Measurements from ENCODE around the gene SFXN5. TPM values are rescaled to one million over a fixed set of nuclear protein-coding genes. Genes with fewer than 3 reads are reported as not detected.
A peak's percentile ranks its signal among the peaks of the same experiment; 100 is the strongest.

SFXN5 gene
- total and polyA plus RNA-seq, 2 donors: 9.2 to 11.8 TPM

GRCh38 chr2:72931280-72931910 lies 140.1 kb downstream of the SFXN5 start:
- no peak for DNase-seq (ENCODE audit: extremely low spot score)
- WGBS: 93% methylated on average over 14 of the region's 14 CpGs
- no peak overlapping the region for H3K27ac ChIP-seq (ENCODE audit: low read depth)

GRCh38 chr2:72929010-72929409 lies 142.5 kb downstream of the SFXN5 start:
- no peaks in the 10 kb centered on the region for H3K4me1 ChIP-seq (ENCODE audit: insufficient read depth)
- WGBS: 82% methylated on average over 1 of the region's 1 CpG
- H3K4me3 ChIP-seq (ENCODE audit: low read depth, low read length): no peak overlapping the region
- DNase-seq (ENCODE audit: extremely low spot score): no peak
- no peaks in the 10 kb centered on the region for H3K36me3 ChIP-seq (ENCODE audit: insufficient read depth)
- H3K27ac ChIP-seq (ENCODE audit: low read depth): no peak overlapping the region

More at GRCh38 chr2:72931280-72931910, 140.1 kb downstream of the SFXN5 start:
- H3K4me3 ChIP-seq (ENCODE audit: low read depth, low read length): no peak overlapping the region
- H3K36me3 ChIP-seq (ENCODE audit: insufficient read depth): no peaks in the 10 kb centered on the region
- H3K4me1 ChIP-seq (ENCODE audit: insufficient read depth): no peaks in the 10 kb centered on the region

- H3K36me3 ChIP-seq (ENCODE audit: insufficient read depth): no peaks in the 10 kb centered on the region
- no peak overlapping the region for H3K27ac ChIP-seq (ENCODE audit: low read depth)
- no peaks in the 10 kb centered on the region for H3K4me1 ChIP-seq (ENCODE audit: insufficient read depth)
- 79% methylated on average over 8 of the region's 8 CpGs for WGBS
- no peak for DNase-seq (ENCODE audit: extremely low spot score)
- H3K4me3 ChIP-seq (ENCODE audit: low read depth, low read length): no peak overlapping the region
These were observed 143.6 kb downstream of the SFXN5 start for GRCh38 chr2:72927619-72928550.

GRCh38 chr2:72926811-72927465 lies 144.6 kb downstream of the SFXN5 start:
- Histone ChIP-seq H3K27ac (ENCODE audit: low read depth) (no peak overlapping the region), H3K4me1 (ENCODE audit: insufficient read depth) (no peaks in the 10 kb centered on the region), H3K4me3 (ENCODE audit: low read depth, low read length) (no peak overlapping the region), H3K36me3 (ENCODE audit: insufficient read depth) (no peaks in the 10 kb centered on the region)
- WGBS: 53% methylated on average over 6 of the region's 6 CpGs
- no peak for DNase-seq (ENCODE audit: extremely low spot score)

- H3K36me3 ChIP-seq (ENCODE audit: insufficient read depth): no peaks in the 10 kb centered on the region
- no peak for DNase-seq (ENCODE audit: extremely low spot score)
- H3K4me1 ChIP-seq (ENCODE audit: insufficient read depth): no peaks in the 10 kb centered on the region
- 11% methylated on average over 4 of the region's 4 CpGs for WGBS
- no peak overlapping the region for H3K27ac ChIP-seq (ENCODE audit: low read depth)
- H3K4me3 ChIP-seq (ENCODE audit: low read depth, low read length): no peak overlapping the region
These were observed 145.1 kb downstream of the SFXN5 start for GRCh38 chr2:72926368-72926767.

- H3K36me3 ChIP-seq (ENCODE audit: insufficient read depth): no peaks in the 10 kb centered on the region
- no peak overlapping the region for H3K27ac ChIP-seq (ENCODE audit: low read depth)
- no peak overlapping the region for H3K4me3 ChIP-seq (ENCODE audit: low read depth, low read length)
- WGBS: 6% methylated on average over 26 of the region's 26 CpGs
- H3K4me1 ChIP-seq (ENCODE audit: insufficient read depth): no peaks in the 10 kb centered on the region
- no peak for DNase-seq (ENCODE audit: extremely low spot score)
These were observed 146.1 kb downstream of the SFXN5 start for GRCh38 chr2:72925328-72925943.

- Histone ChIP-seq H3K4me3 (ENCODE audit: low read depth, low read length) (no peak overlapping the region), H3K27ac (ENCODE audit: low read depth) (no peak overlapping the region), H3K4me1 (ENCODE audit: insufficient read depth) (no peaks in the 10 kb centered on the region), H3K36me3 (ENCODE audit: insufficient read depth) (no peaks in the 10 kb centered on the region)
- DNase-seq (ENCODE audit: extremely low spot score): no peak
- 2% methylated on average over 61 of the region's 61 CpGs for WGBS
These were observed 146.9 kb downstream of the SFXN5 start for GRCh38 chr2:72924353-72925240.

- Histone ChIP-seq H3K36me3 (ENCODE audit: insufficient read depth) (no peaks in the 10 kb centered on the region), H3K27ac (ENCODE audit: low read depth) (no peak overlapping the region), H3K4me1 (ENCODE audit: insufficient read depth) (no peaks in the 10 kb centered on the region), H3K4me3 (ENCODE audit: low read depth, low read length) (no peak overlapping the region)
- DNase-seq (ENCODE audit: extremely low spot score): no peak
- 5% methylated on average over 36 of the region's 36 CpGs for WGBS
These were observed 147.6 kb downstream of the SFXN5 start for GRCh38 chr2:72923833-72924352.

GRCh38 chr2:72921853-72922252 lies 149.7 kb downstream of the SFXN5 start:
- H3K4me3 ChIP-seq (ENCODE audit: low read depth, low read length): no peak overlapping the region
- WGBS: 82% methylated on average over 1 of the region's 1 CpG
- no peaks in the 10 kb centered on the region for H3K36me3 ChIP-seq (ENCODE audit: insufficient read depth)
- no peak overlapping the region for H3K27ac ChIP-seq (ENCODE audit: low read depth)
- no peak for DNase-seq (ENCODE audit: extremely low spot score)
- peaks cover 1% of the 10 kb centered on the region for H3K4me1 ChIP-seq (ENCODE audit: insufficient read depth)

GRCh38 chr2:72921088-72921851 lies 150.2 kb downstream of the SFXN5 start:
- DNase-seq (ENCODE audit: extremely low spot score): no peak
- Histone ChIP-seq H3K36me3 (ENCODE audit: insufficient read depth) (no peaks in the 10 kb centered on the region), H3K27ac (ENCODE audit: low read depth) (no peak overlapping the region), H3K4me3 (ENCODE audit: low read depth, low read length) (no peak overlapping the region), H3K4me1 (ENCODE audit: insufficient read depth) (peaks cover 1% of the 10 kb centered on the region)
- WGBS: 18% methylated on average over 15 of the region's 15 CpGs

GRCh38 chr2:72920318-72921087 lies 151.0 kb downstream of the SFXN5 start:
- Histone ChIP-seq H3K4me1 (ENCODE audit: insufficient read depth) (peaks cover 1% of the 10 kb centered on the region), H3K36me3 (ENCODE audit: insufficient read depth) (no peaks in the 10 kb centered on the region), H3K4me3 (ENCODE audit: low read depth, low read length) (peak overlapping the region; percentile 7), H3K27ac (ENCODE audit: low read depth) (no peak overlapping the region)
- 2% methylated on average over 77 of the region's 77 CpGs for WGBS
- DNase-seq (ENCODE audit: extremely low spot score): no peak
